HG02798 (cell line): Measurements from ENCODE around the gene GRIN3A.
A peak's percentile ranks its signal among the peaks of the same experiment; 100 is the strongest.
"Not testable (repeated sequence)": the region's sequence is repeated elsewhere in the genome, so short reads cannot be mapped to it uniquely, and the experiment has no call there.

ENCODE experiments used
- ATAC-seq: cut with Tn5 transposase; IDR thresholded peaks from one replicate; pipeline ENCODE4 v1.9.1; 2021; ENCODE audit warnings: mild to moderate bottlenecking; ENCODE audit not compliant: unreplicated experiment, poor library complexity

GRIN3A gene

GRCh38 chr9:101635473-101635872 lies 103.0 kb downstream of the GRIN3A start:
- no peak for ATAC-seq

GRCh38 chr9:101634741-101635409 lies 103.6 kb downstream of the GRIN3A start:
- no peak for ATAC-seq

GRCh38 chr9:101632611-101633010 lies 105.8 kb downstream of the GRIN3A start:
- no peak for ATAC-seq

- ATAC-seq, result no peak
These were observed 106.6 kb downstream of the GRIN3A start for GRCh38 chr9:101631892-101632291.

- ATAC-seq, result no peak
These were observed 108.8 kb downstream of the GRIN3A start for GRCh38 chr9:101629636-101630035.

GRCh38 chr9:101628173-101628572 lies 110.3 kb downstream of the GRIN3A start:
- ATAC-seq, result no peak

GRCh38 chr9:101626295-101626694 lies 112.2 kb downstream of the GRIN3A start:
- no peak for ATAC-seq

- no peak for ATAC-seq
These were observed 112.6 kb downstream of the GRIN3A start for GRCh38 chr9:101625876-101626275.

- ATAC-seq, result no peak
These were observed 118.0 kb downstream of the GRIN3A start for GRCh38 chr9:101620452-101620851.

GRCh38 chr9:101618698-101619097 lies 119.7 kb downstream of the GRIN3A start:
- ATAC-seq, result peak; percentile 45

GRCh38 chr9:101605547-101605946 lies 132.9 kb downstream of the GRIN3A start:
- ATAC-seq, result no peak

GRCh38 chr9:101604296-101604695 lies 134.2 kb downstream of the GRIN3A start:
- no peak for ATAC-seq

GRCh38 chr9:101601904-101602765 lies 136.3 kb downstream of the GRIN3A start:
- peak; percentile 71 for ATAC-seq

- no peak for ATAC-seq
These were observed 143.7 kb downstream of the GRIN3A start, which contains the start of gene PPP3R2 for GRCh38 chr9:101594796-101595195. Gene PPP3R2 (minus strand): TSS chr9:101594969. CDS start chr9:101594921, 48 bp downstream.

- no peak for ATAC-seq
These were observed 145.1 kb downstream of the GRIN3A start for GRCh38 chr9:101593345-101593744.

GRCh38 chr9:101592788-101593187 lies 145.7 kb downstream of the GRIN3A start:
- no peak for ATAC-seq

- ATAC-seq, result no peak
These were observed 146.5 kb downstream of the GRIN3A start for GRCh38 chr9:101591787-101592446.

GRCh38 chr9:101590901-101591300 lies 147.5 kb downstream of the GRIN3A start:
- ATAC-seq, result no peak

- not testable (repeated sequence) for ATAC-seq
These were observed 148.4 kb downstream of the GRIN3A start for GRCh38 chr9:101590074-101590473.

- ATAC-seq, result no peak
These were observed 151.0 kb downstream of the GRIN3A start for GRCh38 chr9:101587332-101588043.
